A673 (cell line): ENCODE measurements around the gene KIAA0232.

ENCODE experiments used
- CTCF ChIP-seq: fragments of 300-800, 200-600 bp; sonication (generic); conservative IDR thresholded peaks from 2 replicates; pipeline ENCODE4 v1.5.1; 2017; ENCODE audit warnings: low read depth, mild to moderate bottlenecking, antibody characterized with exemption, low read length, moderate library complexity, mixed read lengths
- EZH2 ChIP-seq: fragments of 200-600 bp; sonication (generic); IDR thresholded peaks from 2 replicates; pipeline ENCODE4 v1.6.1; 2017; ENCODE audit warnings: borderline replicate concordance, low read depth, mild to moderate bottlenecking, mixed read lengths, antibody characterized with exemption, low read length; ENCODE audit not compliant: poor library complexity, severe bottlenecking

GRCh38 chr4:6767386-6767747 is 15.2 kb upstream of the KIAA0232 start:
- TF ChIP-seq CTCF, result no peak
- no peak for TF ChIP-seq EZH2
